Measurements from ENCODE around the gene PCDHGA12. TPM values are rescaled to one million over a fixed set of nuclear protein-coding genes. Genes with fewer than 3 reads are reported as not detected.

The PCDHGA12 gene
- total RNA-seq, 1 experiment from 2014 or later, result 0.11 TPM

DNA sequence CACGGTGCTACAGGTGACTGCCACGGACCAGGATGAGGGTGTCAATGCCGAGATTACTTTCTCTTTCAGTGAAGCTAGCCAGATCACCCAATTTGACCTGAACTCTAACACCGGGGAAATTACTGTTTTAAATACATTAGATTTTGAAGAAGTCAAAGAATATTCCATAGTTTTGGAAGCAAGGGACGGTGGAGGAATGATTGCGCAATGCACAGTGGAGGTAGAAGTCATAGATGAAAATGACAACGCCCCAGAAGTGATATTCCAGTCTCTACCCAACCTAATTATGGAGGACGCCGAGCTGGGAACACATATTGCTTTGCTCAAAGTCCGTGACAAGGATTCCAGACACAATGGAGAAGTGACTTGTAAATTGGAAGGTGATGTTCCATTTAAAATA, 41.6 kb upstream of the PCDHGA12 start:
- Histone ChIP-seq H3F3A (ENCODE audit: low read length, unreplicated experiment) (no peaks in the 10 kb centered on the region), H3K9ac (ENCODE audit: low read length) (no peak overlapping the region), H4K20me1 (ENCODE audit: low read length) (no peaks in the 10 kb centered on the region), H3K9me3 (ENCODE audit: low read length) (0 out of 2 replicates have a peak, but pooled peaks cover 6% of the 10 kb centered on the region), H2AFZ (ENCODE audit: low read length) (no peak overlapping the region), H3K4me1 (ENCODE audit: insufficient read depth, low read length) (no peaks in the 10 kb centered on the region), H3K27me3 (ENCODE audit: low read length) (no peaks in the 10 kb centered on the region), H3K36me3 (ENCODE audit: low read depth, low read length) (no peaks in the 10 kb centered on the region), H3K79me2 (ENCODE audit: low read length) (no peaks in the 10 kb centered on the region), H3K27ac (ENCODE audit: low read length) (no peak overlapping the region), H3K9me2 (replicated peaks; ENCODE audit: low read length) (no peaks in the 10 kb centered on the region), H3K4me2 (ENCODE audit: low read length) (no peak overlapping the region), H3K4me3 (ENCODE audit: low read length) (no peak overlapping the region)
- ATAC-seq, result no peak
- BruUV-seq (replicated peaks), result no TSS peak
- intact Hi-C loops (cut with micrococcal nuclease), result no loop called here
- no peak for TF ChIP-seq EZH2 (IDR thresholded peaks at IDR 0.05; ENCODE audit: low read length, unreplicated experiment)
- no peak for TF ChIP-seq EZH2phosphoT487 (IDR thresholded peaks at IDR 0.05; ENCODE audit: borderline replicate concordance, low read length)
- TF ChIP-seq, protein P1, sequence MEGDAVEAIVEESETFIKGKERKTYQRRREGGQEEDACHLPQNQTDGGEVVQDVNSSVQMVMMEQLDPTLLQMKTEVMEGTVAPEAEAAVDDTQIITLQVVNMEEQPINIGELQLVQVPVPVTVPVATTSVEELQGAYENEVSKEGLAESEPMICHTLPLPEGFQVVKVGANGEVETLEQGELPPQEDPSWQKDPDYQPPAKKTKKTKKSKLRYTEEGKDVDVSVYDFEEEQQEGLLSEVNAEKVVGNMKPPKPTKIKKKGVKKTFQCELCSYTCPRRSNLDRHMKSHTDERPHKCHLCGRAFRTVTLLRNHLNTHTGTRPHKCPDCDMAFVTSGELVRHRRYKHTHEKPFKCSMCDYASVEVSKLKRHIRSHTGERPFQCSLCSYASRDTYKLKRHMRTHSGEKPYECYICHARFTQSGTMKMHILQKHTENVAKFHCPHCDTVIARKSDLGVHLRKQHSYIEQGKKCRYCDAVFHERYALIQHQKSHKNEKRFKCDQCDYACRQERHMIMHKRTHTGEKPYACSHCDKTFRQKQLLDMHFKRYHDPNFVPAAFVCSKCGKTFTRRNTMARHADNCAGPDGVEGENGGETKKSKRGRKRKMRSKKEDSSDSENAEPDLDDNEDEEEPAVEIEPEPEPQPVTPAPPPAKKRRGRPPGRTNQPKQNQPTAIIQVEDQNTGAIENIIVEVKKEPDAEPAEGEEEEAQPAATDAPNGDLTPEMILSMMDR (conservative IDR thresholded peaks at IDR 0.05; ENCODE audit: low read depth, low read length), result no peak
- ChIA-PET CTCF (no interaction called here), POLR2A (ENCODE audit: unreplicated experiment) (interaction anchor here (0.6 kb wide), 1 partner anchor 41 kb away, joined by 10 read pairs; no protein-coding TSS in a partner anchor)
- no peak for DNase-seq

DNA sequence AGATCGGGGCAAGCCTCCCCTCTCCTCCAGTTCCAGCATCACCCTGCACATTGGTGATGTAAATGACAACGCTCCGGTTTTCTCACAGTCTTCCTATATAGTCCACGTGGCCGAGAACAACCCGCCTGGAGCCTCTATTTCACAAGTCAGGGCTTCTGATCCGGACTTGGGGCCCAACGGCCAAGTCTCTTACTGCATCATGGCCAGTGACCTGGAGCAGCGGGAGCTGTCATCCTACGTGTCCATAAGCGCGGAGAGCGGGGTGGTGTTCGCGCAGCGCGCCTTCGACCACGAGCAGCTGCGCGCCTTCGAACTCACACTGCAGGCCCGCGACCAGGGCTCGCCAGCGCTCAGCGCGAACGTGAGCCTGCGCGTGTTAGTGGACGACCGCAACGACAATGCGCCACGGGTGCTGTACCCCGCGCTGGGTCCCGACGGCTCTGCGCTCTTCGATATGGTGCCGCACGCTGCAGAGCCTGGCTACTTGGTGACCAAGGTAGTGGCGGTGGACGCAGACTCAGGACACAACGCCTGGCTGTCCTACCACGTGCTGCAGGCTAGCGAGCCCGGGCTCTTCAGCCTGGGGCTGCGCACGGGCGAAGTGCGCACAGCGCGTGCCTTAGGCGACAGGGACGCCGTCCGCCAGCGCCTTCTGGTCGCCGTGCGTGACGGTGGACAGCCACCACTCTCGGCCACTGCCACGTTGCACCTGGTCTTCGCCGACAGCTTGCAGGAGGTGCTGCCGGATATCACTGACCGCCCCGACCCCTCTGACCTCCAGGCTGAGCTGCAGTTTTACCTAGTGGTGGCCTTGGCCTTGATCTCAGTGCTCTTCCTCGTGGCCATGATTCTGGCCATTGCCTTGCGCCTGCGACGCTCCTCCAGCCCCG, 40.9 kb upstream of the PCDHGA12 start:
- intact Hi-C loops (cut with micrococcal nuclease), result no loop called here

DNA sequence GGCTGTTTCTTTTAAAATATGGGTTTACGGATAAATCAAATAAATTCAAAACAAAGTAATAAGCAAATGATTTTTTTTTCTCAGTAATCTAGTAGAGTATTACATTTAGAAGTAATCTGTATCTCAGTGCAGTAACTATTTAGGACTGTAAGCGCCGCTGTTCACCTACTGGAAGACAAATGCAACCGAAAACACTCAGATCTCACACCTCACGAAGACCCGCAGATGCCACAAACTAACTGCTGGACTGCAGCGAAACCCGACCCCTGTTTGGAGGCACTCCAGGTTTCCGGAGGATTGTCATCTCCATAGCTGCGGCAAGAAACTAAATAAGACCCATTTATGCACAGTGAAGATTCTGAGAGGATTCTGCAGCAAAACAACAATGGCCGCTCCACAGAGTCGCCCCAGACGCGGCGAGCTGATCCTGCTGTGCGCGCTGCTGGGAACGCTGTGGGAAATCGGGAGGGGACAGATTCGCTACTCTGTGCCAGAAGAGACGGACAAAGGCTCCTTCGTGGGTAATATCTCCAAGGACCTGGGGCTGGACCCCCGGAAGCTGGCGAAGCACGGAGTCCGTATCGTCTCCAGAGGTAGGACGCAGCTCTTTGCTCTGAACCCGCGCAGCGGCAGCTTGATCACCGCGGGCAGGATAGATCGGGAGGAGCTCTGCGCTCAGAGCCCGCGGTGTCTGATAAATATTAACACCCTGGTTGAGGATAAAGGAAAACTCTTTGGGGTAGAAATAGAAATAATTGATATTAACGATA, 37.7 kb upstream of the PCDHGA12 start, which contains the start of gene PCDHGA8:
Gene PCDHGA8 (plus strand): TSS at position 205 of the 770 bp plus-strand sequence. CDS start 181 bp downstream, at position 386.
- ChIA-PET CTCF (no interaction called here), POLR2A (ENCODE audit: unreplicated experiment) (no interaction called here)
- Histone ChIP-seq H3K9me2 (replicated peaks; ENCODE audit: low read length) (no peaks in the 10 kb centered on the region), H3K9ac (ENCODE audit: low read length) (no peak within 1 kb of the TSS), H3F3A (ENCODE audit: low read length, unreplicated experiment) (no peaks in the 10 kb centered on the region), H2AFZ (ENCODE audit: low read length) (no peak within 1 kb of the TSS), H3K27me3 (ENCODE audit: low read length) (no peaks in the 10 kb centered on the region), H4K20me1 (ENCODE audit: low read length) (no peaks in the 10 kb centered on the region), H3K27ac (ENCODE audit: low read length) (no peak within 1 kb of the TSS), H3K4me3 (ENCODE audit: low read length) (no peak within 1 kb of the TSS), H3K79me2 (ENCODE audit: low read length) (no peaks in the 10 kb centered on the region), H3K9me3 (ENCODE audit: low read length) (0 out of 2 replicates have a peak, but pooled peaks cover 6% of the 10 kb centered on the region), H3K4me1 (ENCODE audit: insufficient read depth, low read length) (no peaks in the 10 kb centered on the region), H3K36me3 (ENCODE audit: low read depth, low read length) (no peaks in the 10 kb centered on the region), H3K4me2 (ENCODE audit: low read length) (no peak within 1 kb of the TSS)
- no peak for ATAC-seq
- no peak for DNase-seq
- TF ChIP-seq EZH2 (IDR thresholded peaks at IDR 0.05; ENCODE audit: low read length, unreplicated experiment) (no peak), EZH2phosphoT487 (IDR thresholded peaks at IDR 0.05; ENCODE audit: borderline replicate concordance, low read length) (no peak)
- TF ChIP-seq, protein P1 (conservative IDR thresholded peaks at IDR 0.05; ENCODE audit: low read depth, low read length), result no peak
- intact Hi-C loops (cut with micrococcal nuclease), result no loop called here
- no TSS peak for BruUV-seq (replicated peaks)

More for the DNA sequence above, 40.9 kb upstream of the PCDHGA12 start:
- CTCF ChIA-PET, result no interaction called here
- no peaks in the 10 kb centered on the region for H4K20me1 ChIP-seq (ENCODE audit: low read length)
- no peak overlapping the region for H3K27ac ChIP-seq (ENCODE audit: low read length)
- H3K4me2 ChIP-seq (ENCODE audit: low read length), result no peak overlapping the region
- no peaks in the 10 kb centered on the region for H3K4me1 ChIP-seq (ENCODE audit: insufficient read depth, low read length)
- DNase-seq (no peak), ATAC-seq (no peak)
- H3K27me3 ChIP-seq (ENCODE audit: low read length), result no peaks in the 10 kb centered on the region
- no peak overlapping the region for H2AFZ ChIP-seq (ENCODE audit: low read length)
- no peak overlapping the region for H3K9ac ChIP-seq (ENCODE audit: low read length)
- no peaks in the 10 kb centered on the region for H3F3A ChIP-seq (ENCODE audit: low read length, unreplicated experiment)
- H3K36me3 ChIP-seq (ENCODE audit: low read depth, low read length), result no peaks in the 10 kb centered on the region
- BruUV-seq (replicated peaks), result no TSS peak
- H3K9me2 ChIP-seq (replicated peaks; ENCODE audit: low read length), result no peaks in the 10 kb centered on the region
- H3K79me2 ChIP-seq (ENCODE audit: low read length), result no peaks in the 10 kb centered on the region
- no peak overlapping the region for H3K4me3 ChIP-seq (ENCODE audit: low read length)
- no peak for TF ChIP-seq EZH2 (IDR thresholded peaks at IDR 0.05; ENCODE audit: low read length, unreplicated experiment)
- POLR2A ChIA-PET (ENCODE audit: unreplicated experiment), result interaction anchor here (0.6 kb wide), 1 partner anchor 41 kb away, joined by 10 read pairs; no protein-coding TSS in a partner anchor
- 0 out of 2 replicates have a peak, but pooled peaks cover 6% of the 10 kb centered on the region for H3K9me3 ChIP-seq (ENCODE audit: low read length)

All from PC-3 (cell line).